Measurements from ENCODE around the gene TULP3.

DNA sequence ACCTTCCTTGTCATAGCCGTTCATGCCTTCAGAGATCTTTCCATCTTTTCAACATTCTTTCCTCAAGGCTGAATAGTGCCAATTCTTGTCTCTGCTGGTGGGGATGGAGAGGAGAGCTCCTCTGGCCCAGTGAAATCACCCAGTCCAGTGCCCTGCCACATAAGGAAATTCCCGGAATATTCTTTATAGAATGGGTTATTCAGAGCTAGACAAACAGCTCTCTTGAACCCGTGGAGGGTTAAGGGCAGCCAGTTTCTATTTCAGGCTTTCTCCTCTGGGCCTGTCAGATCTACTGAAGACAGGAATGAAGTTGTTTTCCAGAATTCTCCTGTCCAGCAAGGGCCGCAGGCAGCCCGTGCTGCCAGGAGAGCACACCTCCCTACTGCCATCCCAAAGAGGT is 47.7 kb upstream of the TULP3 start:
- no peak for TF ChIP-seq POLR2A (IDR thresholded peaks at IDR 0.05; ENCODE audit: low read depth, low read length)
- no peak for TF ChIP-seq MYC (IDR thresholded peaks at IDR 0.05; ENCODE audit: low read depth, low read length)
- TF ChIP-seq, protein P1, sequence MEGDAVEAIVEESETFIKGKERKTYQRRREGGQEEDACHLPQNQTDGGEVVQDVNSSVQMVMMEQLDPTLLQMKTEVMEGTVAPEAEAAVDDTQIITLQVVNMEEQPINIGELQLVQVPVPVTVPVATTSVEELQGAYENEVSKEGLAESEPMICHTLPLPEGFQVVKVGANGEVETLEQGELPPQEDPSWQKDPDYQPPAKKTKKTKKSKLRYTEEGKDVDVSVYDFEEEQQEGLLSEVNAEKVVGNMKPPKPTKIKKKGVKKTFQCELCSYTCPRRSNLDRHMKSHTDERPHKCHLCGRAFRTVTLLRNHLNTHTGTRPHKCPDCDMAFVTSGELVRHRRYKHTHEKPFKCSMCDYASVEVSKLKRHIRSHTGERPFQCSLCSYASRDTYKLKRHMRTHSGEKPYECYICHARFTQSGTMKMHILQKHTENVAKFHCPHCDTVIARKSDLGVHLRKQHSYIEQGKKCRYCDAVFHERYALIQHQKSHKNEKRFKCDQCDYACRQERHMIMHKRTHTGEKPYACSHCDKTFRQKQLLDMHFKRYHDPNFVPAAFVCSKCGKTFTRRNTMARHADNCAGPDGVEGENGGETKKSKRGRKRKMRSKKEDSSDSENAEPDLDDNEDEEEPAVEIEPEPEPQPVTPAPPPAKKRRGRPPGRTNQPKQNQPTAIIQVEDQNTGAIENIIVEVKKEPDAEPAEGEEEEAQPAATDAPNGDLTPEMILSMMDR (IDR thresholded peaks at IDR 0.05; ENCODE audit: extremely low read depth in 1 of 2, insufficient read depth in 1 of 2, low read depth in 1 of 2, low read length in 2 of 2): no peak
- no peak for TF ChIP-seq MAX (IDR thresholded peaks at IDR 0.05; ENCODE audit: insufficient read depth, insufficient read length)
- no peak for TF ChIP-seq EZH2 (IDR thresholded peaks at IDR 0.05; ENCODE audit: borderline replicate concordance, low read depth, low read length, severe bottlenecking)
- no peak for TF ChIP-seq POLR2AphosphoS5 (IDR thresholded peaks at IDR 0.05; ENCODE audit: insufficient read depth, low read depth, low read length)
- no peak for TF ChIP-seq JUN (IDR thresholded peaks at IDR 0.05; ENCODE audit: borderline replicate concordance, insufficient read depth, insufficient read length, low read depth)

Data from endothelial cell of umbilical vein (primary cell).